8988T (cell line): ENCODE measurements around the gene NET1.

Experiments
- DNase-seq: peaks from one replicate; pipeline ENCODE4 v3.0.0; 2011

NET1 gene

DNA sequence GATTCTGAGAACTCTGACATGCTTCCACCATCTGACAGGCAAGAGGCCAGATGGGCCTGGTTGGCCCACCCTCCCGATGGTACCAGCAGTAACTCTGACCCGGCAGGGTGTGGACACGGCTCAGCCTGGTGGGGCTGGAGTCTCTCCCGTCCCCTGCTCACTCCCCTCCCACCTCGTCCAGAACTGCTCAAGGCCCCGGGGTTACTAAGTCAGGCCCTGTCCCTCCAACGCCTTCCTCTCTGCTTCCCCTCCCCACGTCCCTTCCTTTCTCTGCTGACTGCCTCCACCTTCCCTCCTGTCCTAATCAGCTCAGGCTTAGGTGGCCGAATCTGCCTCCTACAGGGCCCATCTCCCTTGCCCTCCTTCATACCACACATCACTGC is 74.5 kb downstream of the NET1 start:
- no peak for DNase-seq

DNA sequence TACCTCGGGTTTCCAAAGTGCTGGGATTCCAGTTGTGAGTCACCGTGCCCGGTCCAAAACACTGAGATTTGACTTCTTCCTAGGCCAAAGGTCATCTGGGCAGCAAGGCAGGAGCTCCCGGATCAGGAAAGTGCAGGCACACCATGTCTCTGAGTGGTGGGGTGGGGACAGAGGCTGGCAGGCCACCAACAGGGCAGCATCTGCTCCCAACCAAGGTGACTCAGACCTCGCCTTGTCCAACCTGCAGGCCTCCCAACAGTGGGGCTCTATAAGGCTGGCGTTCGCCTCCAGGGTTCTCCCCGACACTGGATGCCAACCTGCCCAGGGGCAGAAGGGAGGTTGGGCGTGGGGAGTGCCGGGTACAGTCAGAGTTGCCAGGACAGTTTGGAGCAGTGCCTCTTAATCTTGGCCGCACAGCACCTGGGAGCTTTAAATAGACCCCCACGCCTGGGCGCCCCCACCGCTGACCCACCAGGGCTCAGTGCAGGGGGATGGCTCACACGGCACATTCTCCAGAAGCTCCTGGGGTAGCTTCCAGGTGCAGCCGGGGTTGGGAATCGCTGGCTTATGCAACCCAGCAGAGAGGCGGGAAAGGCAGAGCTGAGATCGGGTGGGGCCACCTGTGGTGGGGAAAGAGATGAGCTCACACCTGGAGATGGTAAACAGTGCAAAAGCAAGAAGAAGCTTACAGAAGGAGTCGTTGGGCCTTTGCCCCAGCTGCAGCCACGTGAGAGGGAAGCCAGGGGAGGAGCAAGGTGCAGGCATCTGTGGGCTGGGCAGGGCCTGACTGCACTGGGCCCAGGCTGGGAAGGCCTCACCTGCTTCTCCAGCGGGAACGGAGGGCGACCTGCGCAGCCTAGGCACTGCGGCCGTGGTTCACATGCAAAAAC is 76.2 kb downstream of the NET1 start:
- DNase-seq, result no peak

DNA sequence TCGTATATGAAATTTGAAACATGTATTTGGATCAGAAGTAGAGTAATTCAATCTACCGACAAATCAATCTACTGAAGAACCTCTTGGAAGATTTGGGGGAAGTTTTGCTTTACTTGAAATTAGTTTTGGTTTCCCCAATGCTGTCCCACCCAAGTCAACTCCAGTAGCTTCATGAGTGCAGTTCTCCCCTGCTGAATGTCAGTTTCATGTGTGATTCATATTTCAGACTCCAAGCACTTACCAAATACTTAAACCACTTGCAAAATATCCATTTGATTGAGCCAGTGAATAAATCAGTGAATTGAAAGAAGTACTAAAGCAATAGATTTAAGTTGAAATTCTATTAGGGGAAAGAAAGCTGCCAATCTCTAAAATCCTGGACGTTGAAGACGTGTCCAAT is 77.7 kb downstream of the NET1 start:
- no peak for DNase-seq

DNA sequence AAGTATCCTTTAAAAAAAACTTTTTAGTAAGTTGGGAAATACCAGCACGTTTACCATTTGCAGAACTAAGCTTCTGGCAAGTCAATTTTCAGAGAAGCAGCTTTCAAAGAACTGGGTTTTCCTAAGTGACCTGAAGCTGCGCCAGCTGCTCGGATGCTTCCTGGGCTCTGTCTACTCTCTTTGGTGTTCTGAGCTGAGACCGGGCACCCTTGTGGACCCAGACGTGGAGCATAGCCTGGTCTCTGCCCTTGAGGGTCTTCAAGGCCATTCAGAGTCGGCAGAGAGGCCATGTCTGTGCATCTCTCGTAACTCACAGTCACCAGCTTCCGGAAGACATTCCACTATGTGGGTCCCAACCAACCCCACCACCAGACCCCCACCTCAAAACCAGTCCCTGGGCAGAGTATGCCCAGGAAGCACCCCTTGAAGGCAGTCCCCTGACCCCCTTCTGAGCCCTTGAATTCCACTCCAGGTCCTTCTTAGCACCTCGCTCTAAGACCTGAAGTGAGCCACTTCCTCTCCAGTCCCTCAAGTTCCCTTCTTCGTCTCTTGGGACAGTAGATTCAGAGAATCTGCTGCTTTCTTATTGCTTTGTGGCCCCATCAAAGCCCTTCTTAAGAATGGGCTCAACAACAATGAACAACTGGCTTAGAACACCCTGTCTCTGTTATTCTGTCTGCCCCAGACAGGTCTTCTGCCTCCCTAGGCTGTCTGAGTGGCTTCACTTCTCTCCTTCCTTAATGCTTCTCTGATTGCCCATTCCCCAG is 78.5 kb downstream of the NET1 start:
- no peak for DNase-seq

DNA sequence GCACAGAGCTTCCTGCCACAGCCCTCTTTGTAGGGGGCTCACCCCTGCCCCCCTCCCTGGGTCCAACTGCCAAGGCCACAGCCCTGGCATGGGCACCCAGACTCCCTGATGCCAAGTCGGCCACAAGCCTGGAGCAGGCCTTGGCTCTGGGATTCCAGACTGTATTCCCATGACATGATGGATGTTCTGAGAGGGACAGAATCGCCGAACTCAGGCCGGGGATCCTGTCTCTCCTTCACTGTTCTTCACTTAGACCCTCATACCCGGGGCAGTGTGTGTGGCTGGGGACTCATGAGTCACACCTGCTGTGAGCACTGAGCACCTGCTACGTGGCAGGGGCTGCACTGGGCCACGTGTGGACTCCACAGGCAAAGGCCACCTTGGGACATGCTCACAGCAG is 79.1 kb downstream of the NET1 start:
- no peak for DNase-seq

DNA sequence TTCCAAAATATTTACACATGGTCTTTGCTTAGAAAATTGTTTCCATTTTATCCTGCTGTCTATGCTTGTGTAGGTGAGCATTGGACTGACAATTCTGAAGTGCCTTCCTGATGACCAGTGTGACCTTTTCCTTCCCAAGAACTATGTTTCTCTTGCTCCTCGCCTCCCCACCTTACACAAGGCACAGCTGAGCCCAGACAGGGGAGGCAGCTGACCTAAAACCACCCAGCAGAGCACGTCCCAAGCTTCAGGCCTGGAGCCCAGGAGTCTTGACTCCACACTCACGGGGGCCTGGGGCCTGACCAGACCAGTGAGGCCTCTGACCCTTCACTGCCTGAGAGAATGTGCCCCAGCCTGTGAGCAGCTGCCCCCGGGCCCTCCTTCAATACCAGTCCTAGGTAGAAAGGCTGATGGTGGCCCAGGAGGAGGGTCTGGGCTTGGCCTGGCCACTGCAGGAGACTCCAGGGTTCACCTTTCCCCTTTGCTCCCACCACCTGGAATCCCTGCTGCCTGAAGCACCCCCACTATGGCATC is 80.0 kb downstream of the NET1 start:
- no peak for DNase-seq

DNA sequence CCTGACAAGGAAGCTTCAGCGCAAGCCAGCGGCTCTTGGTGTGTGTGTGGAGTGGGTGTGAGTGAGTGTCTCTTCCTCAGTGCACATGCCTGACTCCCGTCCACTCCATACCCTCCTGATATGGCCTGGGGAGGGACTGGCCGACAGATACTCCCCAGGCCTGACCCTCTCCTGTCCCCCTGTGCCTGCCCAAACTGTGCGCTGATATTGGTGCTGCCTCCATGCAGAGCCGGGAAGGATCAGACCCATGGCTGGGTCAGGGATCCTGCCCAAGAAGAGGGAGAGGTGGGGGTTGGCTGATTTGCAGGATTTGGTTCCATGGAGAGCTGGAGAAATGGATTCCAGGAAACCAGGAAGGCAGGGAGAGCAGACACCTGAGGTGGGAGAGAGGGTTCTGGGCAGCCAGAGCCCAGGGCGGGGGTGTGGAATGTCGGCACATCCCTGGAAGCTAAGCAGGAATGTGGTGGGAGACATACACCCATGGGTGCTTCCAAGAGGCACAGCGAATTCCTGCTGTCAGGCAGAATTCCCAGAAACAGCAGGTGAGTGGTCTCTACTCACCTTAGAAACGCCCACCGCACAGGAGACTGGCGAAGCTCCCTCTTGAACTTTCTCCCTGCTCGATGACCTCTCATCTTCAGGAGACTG is 80.7 kb downstream of the NET1 start:
- DNase-seq, result no peak

DNA sequence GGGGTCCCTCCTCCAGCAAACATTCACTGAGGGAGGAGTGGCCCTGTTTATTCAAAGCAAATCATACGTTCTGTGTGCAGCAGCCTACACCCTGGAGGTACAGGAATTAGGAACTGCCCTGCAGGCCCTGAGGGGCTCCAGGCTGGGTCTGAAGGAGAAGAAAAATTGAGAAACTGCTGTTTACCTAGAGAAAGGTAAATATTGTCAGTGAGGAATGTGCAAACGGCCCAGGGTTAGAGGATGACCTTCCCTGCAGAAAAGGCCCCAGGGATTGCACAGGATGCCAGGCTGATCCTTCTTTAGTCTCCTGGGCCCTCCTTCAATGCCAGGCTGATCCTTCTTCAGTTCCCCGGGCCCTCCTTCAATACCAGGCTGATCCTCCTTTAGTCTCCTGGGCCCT is 81.3 kb downstream of the NET1 start:
- DNase-seq, result no peak

DNA sequence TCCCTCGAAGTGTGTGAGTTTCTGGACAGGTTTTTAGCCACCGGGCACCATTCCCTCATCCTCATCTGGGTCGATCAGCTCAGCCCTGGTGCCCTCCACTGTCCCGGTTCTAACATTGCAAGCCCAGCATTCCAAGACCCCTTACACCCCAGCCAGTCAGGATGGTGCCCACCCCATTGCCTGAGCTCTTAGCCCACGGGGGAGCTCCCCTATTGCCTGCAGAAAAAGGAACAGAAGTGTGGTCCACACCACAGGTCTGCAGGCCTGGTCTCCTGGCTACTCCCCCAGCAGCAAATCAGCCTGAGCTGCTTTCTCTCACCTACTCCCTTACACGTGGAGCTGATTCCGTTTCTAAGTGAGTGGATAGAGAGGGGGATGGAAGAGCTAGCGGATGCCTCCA is 82.3 kb downstream of the NET1 start:
- DNase-seq, result no peak

DNA sequence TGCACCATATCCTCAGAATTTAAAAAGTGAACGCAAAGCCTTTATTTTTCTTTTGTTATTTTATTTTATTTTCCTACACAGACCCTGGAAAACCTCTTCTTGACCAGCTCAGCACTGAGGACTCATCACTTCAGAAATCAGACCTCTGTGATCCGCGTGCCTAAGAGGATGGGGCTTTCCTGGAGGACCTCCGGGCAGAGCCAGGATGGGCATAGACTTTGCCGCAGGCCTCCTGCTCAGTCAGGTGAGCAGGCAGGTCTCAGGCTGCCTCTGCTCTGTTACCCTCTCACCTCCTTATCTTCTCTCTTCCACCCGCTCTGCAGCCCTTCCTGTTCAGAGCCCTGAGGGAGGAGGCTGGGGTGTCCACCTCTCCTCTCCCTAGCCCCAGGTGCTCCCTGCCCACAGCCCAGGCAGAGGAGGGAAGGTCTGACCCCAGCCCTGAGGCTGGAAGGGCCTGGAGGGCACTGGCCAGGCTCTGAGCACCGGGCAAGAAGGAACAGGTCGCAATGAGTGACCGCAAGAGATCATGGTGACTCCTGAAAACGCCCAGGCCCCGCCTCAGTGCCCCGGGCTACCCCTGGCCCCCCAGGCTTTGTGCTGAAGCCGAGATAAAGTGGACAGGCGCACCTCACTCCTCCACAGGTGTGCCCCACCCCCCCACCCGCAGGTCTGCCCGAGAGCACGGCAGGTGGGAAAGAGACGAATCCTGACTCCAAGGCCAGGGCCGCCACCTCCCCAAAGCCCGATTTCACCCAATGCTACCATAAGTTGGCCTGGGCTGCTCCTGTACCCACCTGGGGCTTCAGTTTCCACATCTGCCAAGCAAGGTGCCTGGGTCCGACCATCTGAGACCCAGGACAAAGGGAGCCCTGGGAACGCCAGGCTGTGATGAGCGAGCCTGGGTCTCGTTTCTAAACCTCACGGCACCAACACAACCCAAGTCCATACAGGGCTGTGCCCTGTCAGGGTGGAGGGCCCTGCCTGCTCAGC is 84.2 kb downstream of the NET1 start:
- DNase-seq, result no peak

DNA sequence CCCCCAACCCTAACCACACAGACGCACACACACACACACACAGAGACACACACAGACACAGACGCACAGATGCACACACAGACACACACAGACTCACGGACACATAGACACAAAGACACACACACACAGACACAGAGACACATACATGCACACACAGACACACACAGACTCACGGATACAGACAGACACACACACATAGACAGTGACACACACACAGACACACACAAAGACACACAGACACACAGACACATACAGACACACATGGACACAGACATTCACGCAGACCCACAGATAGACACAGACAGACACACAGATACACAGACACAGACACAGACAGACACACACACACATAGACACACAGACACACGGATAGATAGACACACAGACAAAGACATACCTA is 84.9 kb downstream of the NET1 start:
- DNase-seq, result no peak

DNA sequence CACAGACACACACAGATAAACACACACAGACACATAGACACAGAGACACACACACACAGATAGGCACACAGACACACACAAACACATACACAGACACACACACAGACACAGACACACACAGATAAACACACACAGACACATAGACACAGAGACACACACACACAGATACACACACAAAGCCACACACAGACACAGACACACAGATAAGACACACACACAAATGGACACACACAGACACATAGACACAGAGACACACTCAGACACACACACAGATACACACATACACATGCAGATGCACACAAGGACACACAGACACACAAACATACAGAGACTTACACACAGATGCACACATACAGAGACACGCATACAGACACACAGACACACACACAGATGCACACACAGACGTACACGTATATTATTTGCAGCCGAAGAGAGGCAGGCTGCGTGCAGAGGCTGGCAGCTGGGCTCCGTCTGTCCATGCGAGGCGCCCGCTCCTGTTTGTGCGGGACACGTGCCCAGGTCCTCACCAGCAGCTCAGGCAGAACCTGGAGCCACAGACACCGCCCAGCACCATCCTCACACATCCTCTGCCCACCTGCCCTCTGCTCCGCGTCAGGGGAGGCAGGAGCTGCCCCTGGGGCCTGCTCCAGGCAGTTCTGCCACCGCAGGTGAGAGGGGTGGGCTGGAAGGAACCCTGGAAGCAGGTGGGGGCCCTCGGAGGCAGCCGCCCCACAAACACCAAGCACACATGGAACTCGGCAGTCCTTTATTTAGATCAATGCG is 85.8 kb downstream of the NET1 start:
- DNase-seq, result no peak

DNA sequence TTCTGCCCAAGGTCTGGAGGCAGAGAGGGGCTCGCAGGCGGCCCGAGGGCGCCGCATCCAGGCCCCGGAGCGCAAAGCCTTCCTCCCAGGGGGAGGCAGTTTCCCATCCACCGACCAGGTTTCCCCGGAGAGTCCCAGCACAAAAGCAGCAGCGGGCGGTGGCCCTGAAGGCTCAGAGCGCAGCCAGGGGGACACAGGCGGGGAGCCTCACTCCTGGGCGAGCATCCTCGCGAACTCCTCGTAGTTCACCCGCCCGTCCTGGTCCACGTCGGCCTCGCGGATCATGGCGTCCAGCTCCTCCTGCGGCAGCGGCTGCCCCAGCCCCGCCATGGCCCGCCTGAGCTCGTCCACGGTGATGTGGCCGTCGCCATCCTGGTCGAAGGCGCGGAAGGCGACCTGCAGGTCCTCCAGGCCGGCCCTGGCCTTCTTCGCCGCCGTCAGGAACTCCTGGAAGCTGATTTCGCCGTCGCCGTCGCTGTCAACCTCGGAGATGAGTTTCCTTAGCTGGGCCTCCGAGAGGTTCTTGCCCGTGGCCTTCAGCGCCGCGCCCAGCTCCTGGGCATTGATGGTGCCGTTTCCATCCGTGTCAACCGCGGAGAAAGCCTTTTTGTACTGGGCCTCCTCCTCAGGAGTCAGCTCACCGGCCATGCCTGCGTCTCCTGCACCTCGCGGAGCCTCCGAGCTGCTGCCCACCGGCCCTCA is 86.6 kb downstream of the NET1 start:
- DNase-seq, result no peak

DNA sequence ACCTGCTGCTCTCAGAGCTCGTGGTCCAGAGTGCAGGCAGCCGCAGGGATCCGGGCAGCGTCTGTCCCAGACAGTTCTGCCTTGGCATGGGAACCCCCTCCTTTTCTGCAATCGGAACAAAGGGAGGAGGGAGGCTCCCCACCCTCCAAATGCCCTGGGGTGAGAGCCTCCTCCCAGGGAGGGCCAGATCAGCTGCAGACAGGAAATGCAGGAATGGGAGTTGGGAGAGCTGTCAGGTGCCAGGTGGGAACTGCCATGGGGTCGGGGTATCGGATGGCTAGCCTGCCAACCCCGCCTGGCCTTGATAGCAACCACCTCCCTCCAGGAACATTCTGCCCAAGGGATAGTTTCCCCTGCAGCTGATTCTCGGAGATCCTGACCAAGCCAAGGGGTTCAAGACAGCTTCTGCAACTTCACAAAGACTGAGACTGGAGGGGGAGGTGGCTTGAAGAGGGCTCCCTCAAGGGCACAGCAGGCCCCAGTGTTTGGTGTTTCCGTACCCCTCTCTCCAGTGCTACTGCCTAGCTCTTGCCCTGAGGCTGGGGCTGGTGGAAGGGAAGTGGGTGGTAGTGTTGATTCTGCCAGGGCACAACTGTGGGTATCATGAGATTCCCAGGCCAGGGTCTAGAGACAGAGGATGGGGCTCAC is 87.3 kb downstream of the NET1 start, which contains the start of gene CALML5:
CALML5 (minus strand) TSS at position 78 of the 648 bp plus-strand sequence. CDS start 132 bp downstream, outside the sequence.
- no peak for DNase-seq

DNA sequence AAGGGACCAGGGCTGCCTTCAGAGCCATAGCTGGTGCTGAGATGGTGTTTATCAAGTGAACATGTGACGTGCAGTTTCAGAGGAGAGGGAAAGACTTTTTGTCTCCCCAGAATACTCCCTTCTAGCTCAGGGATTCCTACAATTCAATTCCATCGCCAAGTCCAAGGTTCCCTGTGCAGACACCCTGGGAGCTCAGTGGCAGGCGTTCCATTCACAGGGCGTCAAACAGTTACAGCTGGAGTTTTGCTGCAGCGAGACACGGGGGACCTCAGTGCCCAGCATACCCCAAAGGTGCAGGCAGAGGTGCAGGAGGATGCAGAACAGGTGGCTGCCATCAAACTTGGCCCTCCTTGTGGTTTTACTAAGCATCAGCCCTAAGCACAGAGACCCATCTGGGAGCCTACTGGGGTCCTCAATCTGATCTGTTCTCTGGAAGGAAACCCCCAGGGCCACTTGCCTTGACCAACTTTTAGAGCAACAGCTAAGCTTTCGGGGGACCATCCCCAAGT is 87.9 kb downstream of the NET1 start:
- DNase-seq, result no peak

DNA sequence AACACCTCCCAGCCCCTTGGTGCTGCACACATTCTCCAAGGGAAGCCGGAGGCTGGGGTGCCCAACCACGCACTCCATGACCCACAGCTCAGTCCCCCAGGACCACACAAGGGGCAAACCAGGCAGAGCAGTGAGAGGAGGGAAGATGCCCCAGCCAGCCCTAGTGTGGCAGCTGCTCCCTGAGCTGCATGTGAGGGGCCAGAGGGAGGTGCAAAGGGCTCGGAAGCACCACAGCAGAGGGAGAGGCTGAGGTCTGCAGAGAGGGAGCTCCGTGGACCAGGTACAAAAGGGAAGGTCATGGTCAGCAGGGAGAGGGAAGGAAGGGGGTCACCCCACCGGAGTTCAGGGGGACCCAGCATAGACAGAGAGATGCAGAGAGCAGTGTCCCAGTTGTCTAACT is 88.6 kb downstream of the NET1 start:
- DNase-seq, result no peak

DNA sequence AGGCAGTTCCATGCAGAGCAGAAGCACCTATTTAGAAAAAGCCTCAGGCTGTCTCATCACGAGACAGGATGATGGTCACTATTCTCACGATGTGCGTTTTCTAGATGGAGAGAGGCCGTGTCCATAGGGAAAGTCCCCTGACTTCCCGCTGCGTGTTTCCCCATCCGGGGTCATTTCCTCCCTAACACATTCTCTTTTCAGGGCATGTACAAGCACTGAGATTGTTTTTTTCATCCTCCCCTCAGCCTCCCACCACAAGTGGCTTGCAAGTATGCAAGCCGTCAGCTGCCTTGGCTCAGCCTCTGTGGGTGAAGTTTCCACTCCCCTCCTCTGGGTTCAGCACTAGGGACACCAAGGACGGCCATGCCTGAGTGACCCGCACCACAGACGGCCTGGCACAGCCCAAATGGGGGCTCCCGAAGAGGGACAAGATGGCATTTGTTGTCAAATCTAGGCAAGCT is 89.7 kb downstream of the NET1 start:
- DNase-seq, result no peak

DNA sequence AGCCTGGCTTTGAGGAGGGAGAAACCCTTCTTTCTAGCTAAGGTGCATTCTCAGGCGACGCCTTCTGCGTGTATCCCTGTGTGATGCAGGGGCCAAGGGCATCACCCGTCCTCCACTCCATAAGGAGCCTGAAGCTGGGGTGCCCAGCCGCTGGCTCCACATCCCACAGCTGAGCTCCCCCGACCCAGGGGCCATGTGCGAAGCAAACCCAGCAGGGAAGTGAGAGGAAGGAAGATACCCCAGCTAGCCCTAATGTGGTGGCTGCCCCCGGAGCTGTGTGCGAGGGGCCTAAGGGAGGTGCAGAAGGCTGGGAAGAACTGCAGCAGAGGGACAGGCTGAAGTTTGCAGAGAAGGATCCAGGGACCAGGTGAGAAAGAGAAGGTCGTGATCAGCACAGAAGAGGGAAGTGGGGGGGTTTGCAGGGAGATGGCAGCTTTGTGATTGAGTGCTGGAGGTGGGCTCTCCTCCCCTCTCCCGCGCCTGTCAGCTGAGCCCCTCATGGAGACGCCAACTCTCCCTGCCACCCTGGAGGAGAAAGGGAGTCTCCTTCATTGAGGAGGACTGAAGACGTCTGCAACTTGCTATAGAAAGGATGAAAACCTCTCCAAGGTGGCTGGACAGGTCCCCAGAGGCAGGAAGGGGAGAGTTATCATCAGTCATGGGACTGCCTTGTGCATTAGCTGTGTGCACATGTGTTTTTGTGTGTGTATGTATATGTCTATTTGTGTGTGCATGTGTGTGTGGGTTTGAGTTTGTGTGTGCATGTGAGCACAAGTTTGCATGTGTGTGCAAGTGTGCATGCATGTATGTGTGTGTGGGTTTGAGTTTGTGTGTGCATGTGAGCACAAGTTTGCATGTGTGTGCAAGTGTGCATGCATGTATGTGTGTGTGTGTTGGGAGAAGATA is 90.5 kb downstream of the NET1 start:
- no peak for DNase-seq

DNA sequence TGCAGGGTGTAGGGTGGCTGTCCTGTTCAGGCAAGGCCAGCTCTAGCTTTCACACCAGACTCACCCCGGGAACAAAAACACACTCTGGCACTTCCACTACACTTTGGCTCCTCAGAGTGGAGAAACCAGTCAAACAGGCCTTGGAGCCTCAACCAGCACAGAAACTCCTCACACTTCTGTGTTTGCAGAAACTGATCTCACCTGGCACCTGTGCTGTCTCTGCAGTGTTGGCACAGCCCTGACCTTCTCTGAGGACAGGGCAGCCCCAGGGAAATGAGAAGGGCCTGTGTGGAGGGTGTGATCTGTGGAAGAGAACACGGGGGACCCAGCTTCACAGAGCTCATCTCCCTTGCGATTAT is 91.1 kb downstream of the NET1 start:
- no peak for DNase-seq
